ENCODE results near the gene POGLUT2.

POGLUT2 gene

GRCh38 chr13:102807699-102808098 lies 8.9 kb upstream of the POGLUT2 start:
- H3K4me3 ChIP-seq (ENCODE audit: low read length): no peak overlapping the region
- no peak overlapping the region for H2AFZ ChIP-seq (ENCODE audit: low read depth, low read length)
- peaks cover 35% of the 10 kb centered on the region for H3K36me3 ChIP-seq (replicated peaks; ENCODE audit: low read depth, low read length)
- H3K79me2 ChIP-seq (ENCODE audit: low read length): peaks cover 3% of the 10 kb centered on the region; the same call in 1 of the 2 replicates
- no peak overlapping the region for H3K27ac ChIP-seq (ENCODE audit: low read length)
- H3K4me2 ChIP-seq (ENCODE audit: low read length): no peak overlapping the region
- H4K20me1 ChIP-seq (ENCODE audit: insufficient read depth, low read length): no peaks in the 10 kb centered on the region
- peaks cover 5% of the 10 kb centered on the region; the same call in 1 of the 2 replicates for H3K9me3 ChIP-seq (ENCODE audit: insufficient read depth, low read length)
- no peak overlapping the region for H3K9ac ChIP-seq (ENCODE audit: low read length)
- TF ChIP-seq CTCF (IDR thresholded peaks at IDR 0.05; ENCODE audit: low read depth, low read length) (no peak), EZH2phosphoT487 (IDR thresholded peaks at IDR 0.05; ENCODE audit: low read depth) (no peak)
- no peaks in the 10 kb centered on the region for H3K4me1 ChIP-seq (ENCODE audit: low read length)
- H3K27me3 ChIP-seq (ENCODE audit: low read depth, low read length): no peaks in the 10 kb centered on the region

- Histone ChIP-seq H4K20me1 (ENCODE audit: insufficient read depth, low read length) (no peaks in the 10 kb centered on the region), H3K36me3 (replicated peaks; ENCODE audit: low read depth, low read length) (peaks cover 20% of the 10 kb centered on the region), H3K9ac (ENCODE audit: low read length) (no peak overlapping the region), H3K27ac (ENCODE audit: low read length) (no peak overlapping the region), H3K4me1 (ENCODE audit: low read length) (peaks cover 4% of the 10 kb centered on the region), H2AFZ (ENCODE audit: low read depth, low read length) (no peak overlapping the region), H3K27me3 (ENCODE audit: low read depth, low read length) (no peaks in the 10 kb centered on the region), H3K79me2 (ENCODE audit: low read length) (peaks cover 12% of the 10 kb centered on the region), H3K4me2 (ENCODE audit: low read length) (no peak overlapping the region), H3K9me3 (ENCODE audit: insufficient read depth, low read length) (no peaks in the 10 kb centered on the region), H3K4me3 (ENCODE audit: low read length) (no peak overlapping the region)
- TF ChIP-seq CTCF (IDR thresholded peaks at IDR 0.05; ENCODE audit: low read depth, low read length): no peak
- TF ChIP-seq EZH2phosphoT487 (IDR thresholded peaks at IDR 0.05; ENCODE audit: low read depth): no peak
Measured at GRCh38 chr13:102805680-102806079, 6.9 kb upstream of the POGLUT2 start.

- H3K9ac ChIP-seq (ENCODE audit: low read length): peak overlapping the region; percentile 74
- H2AFZ ChIP-seq (ENCODE audit: low read depth, low read length): peak overlapping the region; percentile 89
- no peak for TF ChIP-seq EZH2phosphoT487 (IDR thresholded peaks at IDR 0.05; ENCODE audit: low read depth)
- peak; percentile 76 for TF ChIP-seq CTCF (IDR thresholded peaks at IDR 0.05; ENCODE audit: low read depth, low read length)
- no peaks in the 10 kb centered on the region for H3K9me3 ChIP-seq (ENCODE audit: insufficient read depth, low read length)
- no peaks in the 10 kb centered on the region for H3K27me3 ChIP-seq (ENCODE audit: low read depth, low read length)
- H3K4me1 ChIP-seq (ENCODE audit: low read length): peaks cover 9% of the 10 kb centered on the region
- peak overlapping the region; percentile 91 for H3K4me2 ChIP-seq (ENCODE audit: low read length)
- H3K79me2 ChIP-seq (ENCODE audit: low read length): peaks cover 13% of the 10 kb centered on the region
- peak overlapping the region; percentile 90 for H3K4me3 ChIP-seq (ENCODE audit: low read length)
- no peaks in the 10 kb centered on the region for H4K20me1 ChIP-seq (ENCODE audit: insufficient read depth, low read length)
- peaks cover 3% of the 10 kb centered on the region for H3K36me3 ChIP-seq (replicated peaks; ENCODE audit: low read depth, low read length)
- H3K27ac ChIP-seq (ENCODE audit: low read length): 0 out of 2 replicates have a peak overlapping the region, but pooled peaks have one; percentile 13
Measured at GRCh38 chr13:102800145-102801041, 1.6 kb upstream of the POGLUT2 start.

GRCh38 chr13:102799426-102800144 lies 809 bp upstream of the POGLUT2 start:
- Histone ChIP-seq H3K36me3 (replicated peaks; ENCODE audit: low read depth, low read length) (no peaks in the 10 kb centered on the region), H3K4me1 (ENCODE audit: low read length) (peaks cover 9% of the 10 kb centered on the region), H2AFZ (ENCODE audit: low read depth, low read length) (peak overlapping the region; percentile 89), H3K9ac (ENCODE audit: low read length) (peak overlapping the region; percentile 74), H3K79me2 (ENCODE audit: low read length) (peaks cover 13% of the 10 kb centered on the region), H3K27ac (ENCODE audit: low read length) (no peak overlapping the region), H3K27me3 (ENCODE audit: low read depth, low read length) (no peaks in the 10 kb centered on the region), H3K9me3 (ENCODE audit: insufficient read depth, low read length) (no peaks in the 10 kb centered on the region), H4K20me1 (ENCODE audit: insufficient read depth, low read length) (no peaks in the 10 kb centered on the region), H3K4me3 (ENCODE audit: low read length) (peak overlapping the region; percentile 90), H3K4me2 (ENCODE audit: low read length) (peak overlapping the region; percentile 91)
- TF ChIP-seq EZH2phosphoT487 (IDR thresholded peaks at IDR 0.05; ENCODE audit: low read depth) (no peak), CTCF (IDR thresholded peaks at IDR 0.05; ENCODE audit: low read depth, low read length) (no peak)
